Aortic smooth muscle cell (primary cell): ENCODE data around the gene CD151. TPM values are rescaled to one million over a fixed set of nuclear protein-coding genes. Genes with fewer than 3 reads are reported as not detected.

Source experiments
- total RNA-seq: library from RNA; depleted of rRNA; stranded (reverse); fragments of >200 nt; gene quantifications from 2 replicates; pipeline ENCODE4 v1.2.3, GENCODE V29; 2014

Gene CD151
- total RNA-seq, result 687 and 834 TPM in 2 replicates

GRCh38 chr11:832529-833113, at the start of gene CD151:
Gene CD151, plus strand, starts transcription at chr11:832952. Its CDS starts 3,118 bp downstream, at chr11:836070.

GRCh38 chr11:789943-790342, 42.8 kb upstream of the CD151 start, which contains the start of gene CEND1:
Gene CEND1, minus strand, starts transcription at chr11:790090. Its CDS starts 1,514 bp downstream, at chr11:788576.

GRCh38 chr11:798093-798713, 34.5 kb upstream of the CD151 start, which contains the start of gene SLC25A22:
Gene SLC25A22, minus strand, starts transcription at chr11:798281. Its CDS starts 3,275 bp downstream, at chr11:795006.

GRCh38 chr11:809287-810039, 23.3 kb upstream of the CD151 start, which contains the start of gene RPLP2:
Gene RPLP2, plus strand, starts transcription at chr11:809967. Its CDS starts 268 bp downstream, at chr11:810235.

GRCh38 chr11:818396-819128, 14.2 kb upstream of the CD151 start, which contains the start of gene PNPLA2:
Gene PNPLA2, plus strand, starts transcription at chr11:818914. Its CDS starts 805 bp downstream, at chr11:819719.

GRCh38 chr11:827897-828192, 4.9 kb upstream of the CD151 start, which contains the start of gene CRACR2B:
Gene CRACR2B, plus strand, starts transcription at chr11:827919. Its CDS starts 689 bp downstream, at chr11:828608.

GRCh38 chr11:842370-843002, 9.7 kb downstream of the CD151 start, which contains the start of the genes POLR2L and TSPAN4:
Gene POLR2L, minus strand, starts transcription at chr11:842529. Its CDS starts 21 bp downstream, at chr11:842508.
Gene TSPAN4, plus strand, starts transcription at chr11:842852. Its CDS starts 7,453 bp downstream, at chr11:850305.

Other genes with a start within 250 kb of the CD151 start
- gene IRF7, start 217.0 kb upstream of the CD151 start, total RNA-seq, result 8.6 and 9.8 TPM in 2 replicates
- not detected in 2 replicates for gene CDHR5, start 208.0 kb upstream of the CD151 start, total RNA-seq
- gene SCT, start 205.8 kb upstream of the CD151 start, total RNA-seq, result not detected in 2 replicates
- 0.06 TPM in 1 of 2 replicates, not detected in the other for gene DRD4, start 195.7 kb upstream of the CD151 start, total RNA-seq
- gene DEAF1, start 137.7 kb upstream of the CD151 start, total RNA-seq, result 31.4 and 31.7 TPM in 2 replicates
- gene TMEM80, start 137.1 kb upstream of the CD151 start, total RNA-seq, result 6.8 and 7.9 TPM in 2 replicates
- gene EPS8L2, start 126.7 kb upstream of the CD151 start, total RNA-seq, result 29.9 and 31.0 TPM in 2 replicates
- 163 and 213 TPM in 2 replicates for gene TALDO1, start 85.5 kb upstream of the CD151 start, total RNA-seq
- gene GATD1, start 55.5 kb upstream of the CD151 start, total RNA-seq, result 21.5 and 22.3 TPM in 2 replicates
- gene CEND1, start 42.9 kb upstream of the CD151 start, total RNA-seq, result 0.66 and 0.75 TPM in 2 replicates
- 7.1 and 10.7 TPM in 2 replicates for gene SLC25A22, start 34.7 kb upstream of the CD151 start, total RNA-seq
- gene PIDD1, start 27.7 kb upstream of the CD151 start, total RNA-seq, result 3.3 and 4.4 TPM in 2 replicates
- gene RPLP2, start 23.0 kb upstream of the CD151 start, total RNA-seq, result 310 and 345 TPM in 2 replicates
- 35.0 and 35.6 TPM in 2 replicates for gene PNPLA2, start 14.0 kb upstream of the CD151 start, total RNA-seq
- gene CRACR2B, start 5.0 kb upstream of the CD151 start, total RNA-seq, result 4.6 and 4.9 TPM in 2 replicates
- 431 and 461 TPM in 2 replicates for gene POLR2L, start 9.6 kb downstream of the CD151 start, total RNA-seq
- gene TSPAN4, start 9.9 kb downstream of the CD151 start, total RNA-seq, result 185 and 221 TPM in 2 replicates
- 38.3 and 57.1 TPM in 2 replicates for gene CHID1, start 77.9 kb downstream of the CD151 start, total RNA-seq
- gene AP2A2, start 92.9 kb downstream of the CD151 start, total RNA-seq, result 21.7 and 25.9 TPM in 2 replicates
- not detected in 2 replicates for gene MUC6, start 203.8 kb downstream of the CD151 start, total RNA-seq
- not detected in 2 replicates for gene MUC2, start 241.9 kb downstream of the CD151 start, total RNA-seq